Thyroid gland (tissue), 4 donors: ENCODE measurements around the gene DELE1.

Experiments used
- CTCF ChIP-seq, 6 experiments: fragments of 200-600 bp in 3 of 6; fragments of 450-650 bp in 3 of 6; sonication (generic) in 3 of 6; IDR thresholded peaks; one replicate each; pipeline ENCODE4 v1.5.1; 2016 to 2019; ENCODE audit warnings: antibody characterized with exemption in 6 of 6, mild to moderate bottlenecking in 2 of 6, inconsistent platforms in 1 of 6, moderate library complexity in 1 of 6
- POLR2A ChIP-seq, 2 donors: fragments of 450-650 bp; IDR thresholded peaks; one replicate each; pipeline ENCODE4 v1.6.1; 2017; ENCODE audit warnings: antibody characterized with exemption in 2 of 2, mild to moderate bottlenecking in 2 of 2, moderate library complexity in 1 of 2

- TF ChIP-seq POLR2A (IDR thresholded peaks at IDR 0.05) (no peak), CTCF (IDR thresholded peaks at IDR 0.05) (no peak)
Observed at GRCh38 chr5:141966963-141967333, 43.3 kb downstream of the DELE1 start.
